GM18909 (cell line): ENCODE results near the gene LYRM7.
A peak's percentile ranks its signal among the peaks of the same experiment; 100 is the strongest.

Source experiments
- ATAC-seq: cut with Tn5 transposase; IDR thresholded peaks from one replicate; pipeline ENCODE4 v1.9.1; 2021; ENCODE audit warnings: mild to moderate bottlenecking; ENCODE audit not compliant: unreplicated experiment, poor library complexity

The LYRM7 gene

GRCh38 chr5:131217791-131218190, 47.0 kb downstream of the LYRM7 start:
- no peak for ATAC-seq

DNA sequence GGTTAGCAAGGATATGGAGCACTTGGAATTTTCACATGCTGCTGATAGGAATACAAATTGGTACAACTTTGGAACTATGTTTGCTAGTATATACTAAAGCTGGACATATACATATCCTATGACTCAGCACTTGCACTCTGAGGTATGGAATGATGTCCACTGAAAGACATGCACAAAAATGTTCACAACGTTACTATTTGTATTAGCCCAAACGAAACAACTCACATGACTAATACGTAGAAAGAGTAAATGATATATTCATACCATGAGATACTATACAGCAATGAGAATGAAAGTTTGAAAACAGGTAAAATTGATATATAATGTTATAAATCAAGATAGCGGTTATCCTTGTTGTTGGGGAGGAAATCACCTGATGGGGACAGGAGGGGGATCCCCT, 47.6 kb downstream of the LYRM7 start:
- ATAC-seq: no peak

GRCh38 chr5:131220566-131220965, 49.8 kb downstream of the LYRM7 start:
- no peak for ATAC-seq

DNA sequence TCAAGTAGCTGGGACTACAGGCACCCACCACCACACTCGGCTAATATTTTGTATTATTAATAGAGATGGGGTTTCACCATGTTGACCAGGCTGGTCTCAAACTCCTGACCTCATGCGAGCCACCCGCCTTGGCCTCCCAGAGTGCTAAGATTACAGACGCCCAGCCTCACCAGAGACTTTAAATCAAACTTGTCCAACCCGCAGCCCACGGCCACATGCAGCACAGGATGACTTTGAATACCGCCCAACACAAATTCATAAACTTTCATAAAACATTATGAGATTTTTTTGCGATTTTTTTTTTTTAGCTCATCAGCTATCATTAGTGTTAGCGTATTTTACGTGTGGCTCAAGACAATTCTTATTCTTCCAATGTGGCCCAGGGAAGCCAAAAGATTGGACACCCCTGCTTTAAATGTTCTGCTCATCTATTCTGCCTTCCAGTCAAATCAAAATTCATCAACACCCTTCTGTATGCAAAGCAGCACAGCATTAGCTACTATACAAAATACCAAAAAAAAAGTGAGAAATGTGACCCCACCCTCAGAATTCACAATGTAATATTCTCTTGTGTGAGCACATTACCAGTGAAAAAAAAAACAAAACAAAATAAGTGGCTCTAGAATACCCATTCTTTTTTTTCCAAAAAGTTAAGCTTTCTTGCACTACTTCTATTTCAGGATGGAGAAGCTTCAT, 50.4 kb downstream of the LYRM7 start:
- ATAC-seq: no peak

DNA sequence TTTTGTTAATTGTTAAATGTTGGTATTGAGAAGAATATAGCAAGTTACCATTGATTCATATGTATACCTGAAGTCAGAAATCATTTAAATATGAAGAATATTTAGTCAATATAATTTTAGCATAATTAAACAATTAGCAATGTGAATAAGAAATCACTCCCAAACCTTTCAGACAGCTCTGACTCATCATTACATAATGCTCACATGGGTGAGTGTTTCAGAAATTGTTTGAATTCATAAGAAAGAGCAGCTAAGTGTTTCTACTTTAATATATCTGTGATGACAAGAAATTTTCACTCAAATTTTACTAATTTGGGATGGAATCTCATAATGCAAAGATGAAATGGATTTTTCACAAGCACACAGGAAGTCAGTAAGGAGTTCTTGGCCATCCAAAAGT, 51.1 kb downstream of the LYRM7 start:
- no peak for ATAC-seq

GRCh38 chr5:131222731-131223130, 52.0 kb downstream of the LYRM7 start:
- ATAC-seq: no peak

DNA sequence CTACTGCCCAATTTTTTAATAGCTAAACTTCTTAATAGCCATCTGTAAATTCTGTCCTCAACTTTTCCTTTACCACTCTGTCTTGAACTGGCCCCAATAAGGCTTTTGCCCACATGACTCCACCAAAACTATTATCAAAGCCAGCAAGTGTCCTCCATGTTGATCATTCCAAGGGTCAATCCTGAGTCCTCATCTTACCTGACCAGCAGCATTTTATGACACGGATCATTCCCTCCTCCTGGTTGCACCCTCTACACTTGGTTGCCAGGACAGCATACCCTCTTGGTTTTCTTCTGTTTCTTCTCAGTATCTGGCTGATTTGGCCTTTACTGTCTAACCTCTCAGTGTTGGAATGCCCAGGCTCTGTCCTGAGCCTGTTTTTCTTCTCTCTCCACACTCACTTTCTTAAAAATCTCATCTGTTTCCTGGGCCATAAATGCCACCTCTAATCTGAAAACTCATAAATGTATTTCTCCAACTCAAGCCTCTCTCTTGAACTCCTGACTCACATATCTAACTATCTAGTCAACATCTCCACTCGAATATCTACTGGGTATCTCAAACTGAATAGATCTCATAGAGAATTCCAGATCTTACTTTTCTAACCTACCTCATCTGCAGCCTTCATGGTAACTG, 53.1 kb downstream of the LYRM7 start:
- ATAC-seq: no peak

DNA sequence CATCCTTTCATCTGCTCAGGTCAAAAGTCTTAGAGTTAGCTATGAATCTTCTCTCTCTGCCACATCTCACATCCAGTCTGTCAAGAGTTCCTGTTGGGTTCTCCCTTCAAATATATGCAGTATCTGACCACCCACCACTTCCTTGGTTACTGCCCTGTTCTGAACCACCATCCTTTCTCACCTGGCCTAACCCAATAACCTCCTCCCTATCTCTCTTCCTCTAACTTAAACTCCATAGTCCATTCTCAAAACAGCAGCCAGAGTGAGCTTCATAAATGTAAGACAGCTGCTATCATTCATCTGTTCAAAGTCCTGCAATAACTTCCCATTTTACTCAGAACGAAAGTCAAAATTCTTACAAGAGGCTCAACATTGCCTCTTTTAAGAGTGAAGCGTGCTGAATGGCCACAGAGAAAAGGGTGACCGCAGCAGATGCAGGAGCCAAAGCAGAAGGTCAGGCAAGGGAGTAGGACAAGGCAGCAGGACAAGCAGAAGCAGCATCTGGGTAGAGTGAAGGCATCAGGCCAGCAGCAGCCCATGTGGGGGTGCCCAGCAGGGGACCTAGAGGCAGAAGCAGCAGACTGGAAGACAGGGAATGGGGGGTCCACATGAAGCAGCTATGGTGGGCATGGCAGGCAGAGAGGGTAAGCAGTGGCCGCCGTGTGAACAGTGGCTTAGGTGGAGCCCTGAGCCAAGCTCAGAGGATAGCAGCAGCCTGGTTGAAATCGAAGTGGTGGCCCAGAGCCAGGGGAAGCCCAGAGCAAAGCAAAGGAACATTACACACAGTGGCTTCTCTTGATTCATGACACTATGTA, 53.9 kb downstream of the LYRM7 start:
- ATAC-seq: peak; percentile 90

DNA sequence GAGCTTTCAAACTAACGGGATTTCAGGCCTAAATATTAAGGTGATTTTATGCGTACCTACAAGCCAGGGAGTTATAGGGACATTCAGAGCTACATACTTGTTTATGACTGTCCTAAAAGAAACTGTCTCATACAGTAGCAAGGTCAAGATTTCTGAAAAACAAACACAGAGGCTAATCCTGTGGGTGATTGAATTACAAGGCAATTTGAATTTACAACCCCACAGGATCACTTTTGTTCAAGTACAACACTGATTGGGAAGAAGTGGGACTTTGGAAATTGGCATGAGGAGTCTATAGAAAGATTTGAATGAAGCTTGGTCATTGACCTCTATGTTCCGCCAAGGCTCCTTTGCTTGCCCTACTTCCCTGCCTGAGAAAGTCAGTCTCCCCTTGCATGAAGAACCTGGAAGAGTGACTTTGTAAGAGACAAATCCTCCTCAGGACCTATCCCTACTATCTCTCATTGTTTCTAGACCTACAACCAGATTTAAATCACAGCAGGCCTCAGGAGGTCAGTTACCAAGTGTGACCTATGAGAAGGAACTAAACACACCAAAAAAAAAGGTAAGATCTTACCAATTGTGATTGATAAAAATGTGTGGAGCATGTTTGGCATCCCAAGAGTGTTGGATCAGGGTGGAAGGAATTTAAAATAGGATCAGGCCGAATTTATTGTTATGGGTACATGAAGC, 54.7 kb downstream of the LYRM7 start:
- ATAC-seq: no peak

- no peak for ATAC-seq
Measured at GRCh38 chr5:131226899-131227298, 56.2 kb downstream of the LYRM7 start.

- ATAC-seq: no peak
Measured at GRCh38 chr5:131228646-131229045, 57.9 kb downstream of the LYRM7 start.

DNA sequence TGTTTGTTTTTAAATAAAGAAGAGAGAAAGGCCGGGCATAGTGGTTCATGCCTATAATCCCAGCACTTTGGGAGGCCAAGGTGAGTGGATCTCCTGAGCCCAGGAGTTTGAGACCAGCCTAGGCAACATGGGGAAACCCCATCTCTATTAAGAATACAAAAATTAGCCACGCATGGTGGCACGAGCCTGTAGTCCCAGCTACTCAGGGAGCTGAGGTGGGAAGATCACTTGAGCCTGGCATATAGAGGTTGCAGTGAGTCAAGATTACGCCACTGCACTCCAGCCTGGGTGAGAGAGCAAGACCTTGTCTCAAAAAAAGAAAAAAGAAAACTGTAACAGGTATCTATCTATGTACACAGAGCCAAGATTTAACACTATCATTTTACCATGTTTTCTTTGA, 58.9 kb downstream of the LYRM7 start:
- ATAC-seq: no peak

GRCh38 chr5:131230406-131230805, 59.7 kb downstream of the LYRM7 start:
- peak; percentile 80 for ATAC-seq

- ATAC-seq: no peak
Measured at GRCh38 chr5:131239686-131240085, 68.9 kb downstream of the LYRM7 start.

GRCh38 chr5:131242728-131243255, 72.0 kb downstream of the LYRM7 start:
- no peak for ATAC-seq

- peak; percentile 65 for ATAC-seq
Measured at GRCh38 chr5:131245312-131245711, 74.6 kb downstream of the LYRM7 start.

- no peak for ATAC-seq
Measured at GRCh38 chr5:131245948-131246347, 75.2 kb downstream of the LYRM7 start.

DNA sequence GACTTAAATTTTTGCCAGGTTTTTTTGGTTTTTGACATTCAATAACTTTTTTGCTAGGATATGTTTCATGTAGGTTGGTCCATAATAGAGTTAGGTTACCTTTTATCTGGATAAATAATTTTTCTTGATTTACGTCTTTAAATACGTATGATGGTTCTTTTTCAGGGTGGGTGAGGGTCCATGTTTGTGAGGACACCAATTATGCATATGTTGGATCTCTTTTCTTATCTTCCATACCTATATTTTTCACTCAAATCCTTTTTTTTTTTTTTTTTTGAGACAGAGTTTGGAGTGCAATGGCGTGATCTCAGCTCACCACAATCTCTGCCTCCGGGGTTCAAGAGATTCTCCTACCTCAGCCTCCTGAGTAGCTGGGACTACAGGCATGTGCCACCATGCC, 75.8 kb downstream of the LYRM7 start:
- no peak for ATAC-seq

DNA sequence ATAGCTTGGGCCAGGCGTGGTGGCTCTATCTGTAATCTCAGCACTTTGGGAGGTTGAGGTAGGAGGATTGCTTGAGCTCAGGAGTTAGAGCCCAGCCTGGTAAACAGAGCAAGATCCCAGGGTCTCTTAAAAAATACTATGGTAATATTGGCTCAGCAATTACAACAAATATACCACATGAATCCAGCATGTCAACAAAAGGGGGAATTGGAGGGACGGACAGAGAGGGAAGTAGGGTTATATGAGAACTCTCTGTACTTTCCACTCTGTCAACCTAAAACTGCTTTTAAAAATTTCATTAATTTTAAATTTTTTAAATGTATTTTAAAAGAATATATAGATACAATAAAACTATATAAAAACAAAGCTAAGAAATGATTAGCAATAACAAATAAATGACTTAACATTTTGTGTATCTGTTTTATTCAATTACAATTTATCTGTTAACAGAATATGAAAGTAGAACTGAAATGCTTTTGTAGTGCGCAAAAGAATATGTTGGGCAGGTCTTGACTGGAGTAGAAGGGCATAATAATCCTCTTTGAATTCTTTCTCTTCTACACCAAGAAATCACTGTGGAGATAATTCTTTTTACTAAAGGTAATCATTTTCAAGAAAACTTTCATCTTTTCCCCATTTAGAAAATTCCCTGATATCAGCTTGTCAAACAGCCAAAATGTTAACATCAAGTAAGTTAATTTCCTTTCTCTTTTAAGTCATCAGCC, 80.2 kb downstream of the LYRM7 start:
- ATAC-seq: no peak

DNA sequence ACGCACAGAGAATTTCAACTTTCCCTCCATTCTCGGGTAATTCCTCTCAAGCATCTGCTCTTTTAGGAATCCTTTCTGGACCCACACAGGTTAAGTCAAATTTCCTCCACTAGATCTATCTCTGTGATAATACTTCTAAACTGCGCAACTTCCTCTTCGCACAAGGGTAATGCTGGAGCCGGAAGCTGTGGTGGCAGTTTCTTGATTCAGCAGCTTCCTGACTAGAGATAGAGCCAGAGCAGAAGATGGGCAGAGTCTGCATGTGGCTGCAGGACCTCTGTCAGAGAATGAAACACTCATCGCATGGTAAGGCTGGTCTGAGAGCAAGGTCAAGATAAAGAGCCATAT, 82.1 kb downstream of the LYRM7 start:
- peak; percentile 89 for ATAC-seq
